ENCODE measurements around the gene BCL7B.
"Not testable (repeated sequence)": the region's sequence is repeated elsewhere in the genome, so short reads cannot be mapped to it uniquely, and the experiment has no call there.

Gene BCL7B

GRCh38 chr7:73504017-73504416 lies 53.5 kb downstream of the BCL7B start:
- peaks cover 72% of the 10 kb centered on the region for H3K79me2 ChIP-seq (ENCODE audit: low read length)
- no peaks in the 10 kb centered on the region for H3K9me3 ChIP-seq (ENCODE audit: insufficient read depth, low read length)
- no peak overlapping the region for H2AFZ ChIP-seq (ENCODE audit: low read depth, low read length)
- H3K4me1 ChIP-seq (ENCODE audit: low read length) = no peaks in the 10 kb centered on the region
- no peak overlapping the region for H3K4me2 ChIP-seq (ENCODE audit: low read length)
- TF ChIP-seq EZH2phosphoT487 (IDR thresholded peaks at IDR 0.05; ENCODE audit: low read depth) (no peak), CTCF (IDR thresholded peaks at IDR 0.05; ENCODE audit: low read depth, low read length) (no peak)
- H3K9ac ChIP-seq (ENCODE audit: low read length) = no peak overlapping the region
- no peak overlapping the region for H3K27ac ChIP-seq (ENCODE audit: low read length)
- no peak overlapping the region for H3K4me3 ChIP-seq (ENCODE audit: low read length)
- H3K36me3 ChIP-seq (replicated peaks; ENCODE audit: low read depth, low read length) = peaks cover 57% of the 10 kb centered on the region
- peaks cover 34% of the 10 kb centered on the region for H4K20me1 ChIP-seq (ENCODE audit: insufficient read depth, low read length)
- no peaks in the 10 kb centered on the region for H3K27me3 ChIP-seq (ENCODE audit: low read depth, low read length)

GRCh38 chr7:73503229-73503628 lies 54.3 kb downstream of the BCL7B start:
- peaks cover 34% of the 10 kb centered on the region for H4K20me1 ChIP-seq (ENCODE audit: insufficient read depth, low read length)
- no peak for TF ChIP-seq EZH2phosphoT487 (IDR thresholded peaks at IDR 0.05; ENCODE audit: low read depth)
- no peak for TF ChIP-seq CTCF (IDR thresholded peaks at IDR 0.05; ENCODE audit: low read depth, low read length)
- no peak overlapping the region for H2AFZ ChIP-seq (ENCODE audit: low read depth, low read length)
- H3K9me3 ChIP-seq (ENCODE audit: insufficient read depth, low read length) = no peaks in the 10 kb centered on the region
- no peak overlapping the region for H3K4me2 ChIP-seq (ENCODE audit: low read length)
- no peak overlapping the region for H3K9ac ChIP-seq (ENCODE audit: low read length)
- H3K27me3 ChIP-seq (ENCODE audit: low read depth, low read length) = no peaks in the 10 kb centered on the region
- H3K79me2 ChIP-seq (ENCODE audit: low read length) = peaks cover 73% of the 10 kb centered on the region
- H3K27ac ChIP-seq (ENCODE audit: low read length) = no peak overlapping the region
- H3K4me3 ChIP-seq (ENCODE audit: low read length) = no peak overlapping the region
- peaks cover 60% of the 10 kb centered on the region for H3K36me3 ChIP-seq (replicated peaks; ENCODE audit: low read depth, low read length)
- no peaks in the 10 kb centered on the region for H3K4me1 ChIP-seq (ENCODE audit: low read length)

- no peaks in the 10 kb centered on the region for H3K9me3 ChIP-seq (ENCODE audit: insufficient read depth, low read length)
- no peak overlapping the region for H3K4me3 ChIP-seq (ENCODE audit: low read length)
- H2AFZ ChIP-seq (ENCODE audit: low read depth, low read length) = no peak overlapping the region
- H3K9ac ChIP-seq (ENCODE audit: low read length) = no peak overlapping the region
- H3K27me3 ChIP-seq (ENCODE audit: low read depth, low read length) = no peaks in the 10 kb centered on the region
- H3K27ac ChIP-seq (ENCODE audit: low read length) = no peak overlapping the region
- H3K79me2 ChIP-seq (ENCODE audit: low read length) = peaks cover 70% of the 10 kb centered on the region
- no peak overlapping the region for H3K4me2 ChIP-seq (ENCODE audit: low read length)
- H4K20me1 ChIP-seq (ENCODE audit: insufficient read depth, low read length) = peaks cover 18% of the 10 kb centered on the region
- H3K36me3 ChIP-seq (replicated peaks; ENCODE audit: low read depth, low read length) = peaks cover 61% of the 10 kb centered on the region
- no peak for TF ChIP-seq CTCF (IDR thresholded peaks at IDR 0.05; ENCODE audit: low read depth, low read length)
- TF ChIP-seq EZH2phosphoT487 (IDR thresholded peaks at IDR 0.05; ENCODE audit: low read depth) = no peak
- no peaks in the 10 kb centered on the region for H3K4me1 ChIP-seq (ENCODE audit: low read length)
These were observed 60.9 kb downstream of the BCL7B start for GRCh38 chr7:73496626-73497025.

- H3K79me2 ChIP-seq (ENCODE audit: low read length) = peaks cover 68% of the 10 kb centered on the region
- not testable (repeated sequence) for H3K27ac ChIP-seq (ENCODE audit: low read length); H3K9ac ChIP-seq (ENCODE audit: low read length); H3K4me3 ChIP-seq (ENCODE audit: low read length); H3K9me3 ChIP-seq (ENCODE audit: insufficient read depth, low read length); H2AFZ ChIP-seq (ENCODE audit: low read depth, low read length); H3K4me2 ChIP-seq (ENCODE audit: low read length); H3K27me3 ChIP-seq (ENCODE audit: low read depth, low read length); H3K4me1 ChIP-seq (ENCODE audit: low read length)
- H4K20me1 ChIP-seq (ENCODE audit: insufficient read depth, low read length) = peaks cover 18% of the 10 kb centered on the region
- H3K36me3 ChIP-seq (replicated peaks; ENCODE audit: low read depth, low read length) = peaks cover 59% of the 10 kb centered on the region
These were observed 62.0 kb downstream of the BCL7B start for GRCh38 chr7:73495507-73495906.

- Histone ChIP-seq H3K4me2 (ENCODE audit: low read length) (no peak overlapping the region), H2AFZ (ENCODE audit: low read depth, low read length) (no peak overlapping the region), H3K4me1 (ENCODE audit: low read length) (no peaks in the 10 kb centered on the region), H3K36me3 (replicated peaks; ENCODE audit: low read depth, low read length) (peaks cover 54% of the 10 kb centered on the region), H3K27ac (ENCODE audit: low read length) (no peak overlapping the region), H3K9ac (ENCODE audit: low read length) (no peak overlapping the region), H3K79me2 (ENCODE audit: low read length) (peaks cover 56% of the 10 kb centered on the region), H3K4me3 (ENCODE audit: low read length) (no peak overlapping the region), H3K27me3 (ENCODE audit: low read depth, low read length) (no peaks in the 10 kb centered on the region), H4K20me1 (ENCODE audit: insufficient read depth, low read length) (peaks cover 6% of the 10 kb centered on the region; the same call in 1 of the 2 replicates), H3K9me3 (ENCODE audit: insufficient read depth, low read length) (no peaks in the 10 kb centered on the region)
- TF ChIP-seq EZH2phosphoT487 (IDR thresholded peaks at IDR 0.05; ENCODE audit: low read depth) (no peak), CTCF (IDR thresholded peaks at IDR 0.05; ENCODE audit: low read depth, low read length) (no peak)
These were observed 67.5 kb downstream of the BCL7B start for GRCh38 chr7:73489976-73490375.

Measured in OCI-LY3 (cell line).